ENCODE data around the gene MVP.
"Not testable (repeated sequence)": the region's sequence is repeated elsewhere in the genome, so short reads cannot be mapped to it uniquely, and the experiment has no call there.

MVP gene

DNA sequence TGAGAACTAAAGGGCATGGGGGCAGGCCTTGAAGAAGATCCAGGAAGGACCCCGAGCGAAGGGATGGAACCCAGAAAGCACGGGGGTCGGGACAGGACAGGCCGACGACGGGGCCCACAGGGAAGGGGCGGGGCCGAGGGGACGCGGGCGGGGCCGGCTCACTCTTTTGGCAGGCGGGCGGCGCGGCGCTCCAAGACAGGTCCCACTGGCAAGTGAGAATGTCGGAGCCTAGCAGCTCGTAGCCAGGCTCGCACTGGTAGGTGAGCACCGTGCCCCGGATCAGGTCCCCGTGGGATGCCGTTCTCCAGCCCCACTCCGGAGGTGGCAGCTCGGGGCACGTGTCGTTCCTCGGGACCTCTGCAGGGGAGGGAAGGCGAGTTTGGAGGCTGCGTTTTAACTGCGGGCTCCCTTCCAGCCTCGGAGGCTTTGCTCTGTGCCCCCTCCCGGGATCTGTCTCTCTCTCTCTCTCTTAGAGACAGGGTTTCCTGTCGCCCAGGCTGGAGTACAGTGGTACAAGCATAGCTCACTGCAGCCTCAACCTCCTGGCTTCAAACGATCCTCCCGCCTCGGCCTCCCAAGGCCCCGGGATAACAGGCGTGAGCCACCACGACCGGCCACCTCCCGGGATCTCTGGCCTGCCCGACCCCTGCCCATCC, 56.5 kb downstream of the MVP start:
- DNase-seq, result no peak

DNA sequence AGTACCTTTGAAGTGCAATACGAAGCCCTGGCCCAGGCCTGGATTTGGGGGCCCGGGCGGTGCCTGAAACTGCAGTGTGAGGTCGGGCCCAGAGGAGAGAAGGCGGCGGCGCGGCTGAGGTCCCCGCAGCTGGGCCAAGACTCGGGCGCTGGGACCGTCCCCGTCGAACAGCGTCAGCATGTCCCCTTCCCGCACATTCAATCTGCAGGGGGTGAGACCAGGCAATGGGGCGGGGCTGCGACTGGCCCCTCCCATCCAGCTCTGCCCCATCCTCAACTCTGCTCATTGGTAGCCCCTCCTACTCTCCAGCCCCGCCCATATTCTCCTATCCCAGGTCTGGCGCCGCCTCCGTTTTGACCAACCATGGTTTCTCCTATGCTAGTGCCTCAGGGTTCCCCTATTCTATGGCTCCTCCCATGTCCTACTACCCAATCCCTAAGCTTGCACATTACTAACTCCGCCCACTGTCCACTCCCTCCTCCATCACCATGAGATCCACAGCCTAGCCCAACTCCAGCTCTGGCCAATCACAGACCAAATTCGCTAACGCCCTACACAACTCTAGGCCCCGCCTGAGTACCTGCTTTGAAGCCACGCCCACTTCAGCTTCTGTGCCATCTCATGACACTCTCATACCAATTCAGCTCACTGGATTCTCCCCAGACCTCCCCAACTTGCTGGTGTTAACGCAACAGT, 57.2 kb downstream of the MVP start:
- DNase-seq, result no peak

DNA sequence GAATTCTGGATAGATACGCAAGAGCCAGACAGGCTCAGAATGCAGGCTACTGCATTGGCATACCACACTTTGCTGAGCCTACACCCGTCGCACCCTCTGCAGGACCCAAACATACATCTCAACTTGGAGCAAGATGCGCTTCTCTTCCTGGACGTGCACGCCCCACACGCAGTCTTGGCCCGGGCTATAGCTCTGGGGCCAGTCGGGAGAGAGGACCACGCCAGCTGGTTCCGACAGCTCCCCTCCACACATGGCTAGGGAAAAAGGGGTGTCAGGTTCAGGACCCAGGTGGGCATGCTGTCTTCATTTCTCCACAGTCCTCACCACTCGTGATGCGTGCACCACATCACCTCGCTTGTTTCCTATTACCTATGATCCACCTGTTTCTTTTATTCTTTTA, 57.9 kb downstream of the MVP start:
- no peak for DNase-seq

DNA sequence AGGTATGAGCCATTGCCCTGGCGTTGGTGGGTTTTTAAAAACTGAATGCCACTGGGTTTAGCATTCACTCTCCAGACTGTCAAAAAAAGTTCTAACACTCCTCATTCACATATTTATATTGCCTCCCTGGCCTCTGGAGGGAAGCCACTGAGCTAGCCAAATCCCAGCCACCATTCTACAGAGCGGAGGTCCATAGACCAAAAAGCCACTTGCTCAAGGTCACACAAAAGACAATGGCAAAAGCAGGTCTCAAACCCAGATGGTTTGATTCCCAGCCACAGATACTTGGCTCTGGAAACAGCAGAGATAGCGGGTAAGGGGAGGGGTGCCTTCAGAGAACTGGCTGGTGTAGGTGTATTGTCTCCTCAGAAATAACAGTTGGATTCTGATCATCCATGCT, 60.8 kb downstream of the MVP start:
- no peak for DNase-seq

DNA sequence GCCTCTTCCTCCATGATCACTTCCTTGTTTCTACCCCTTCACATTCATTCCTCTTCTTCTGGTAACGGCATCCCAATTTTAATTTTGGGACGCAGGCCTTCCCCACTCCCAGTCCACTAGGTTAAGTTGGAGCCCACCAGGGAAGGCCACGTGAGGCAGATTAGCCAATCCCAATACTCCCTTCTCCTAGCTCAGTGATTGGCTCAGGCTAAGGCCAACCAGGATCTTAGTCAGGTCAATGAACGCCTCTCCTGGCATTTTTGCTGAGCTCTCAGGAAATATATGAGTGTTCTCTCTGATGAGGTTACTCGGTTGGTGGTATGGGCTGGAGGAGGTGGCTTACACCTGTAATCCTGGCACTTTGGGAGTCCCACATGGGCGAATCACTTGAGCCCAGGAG, 63.7 kb downstream of the MVP start:
- DNase-seq, result no peak

DNA sequence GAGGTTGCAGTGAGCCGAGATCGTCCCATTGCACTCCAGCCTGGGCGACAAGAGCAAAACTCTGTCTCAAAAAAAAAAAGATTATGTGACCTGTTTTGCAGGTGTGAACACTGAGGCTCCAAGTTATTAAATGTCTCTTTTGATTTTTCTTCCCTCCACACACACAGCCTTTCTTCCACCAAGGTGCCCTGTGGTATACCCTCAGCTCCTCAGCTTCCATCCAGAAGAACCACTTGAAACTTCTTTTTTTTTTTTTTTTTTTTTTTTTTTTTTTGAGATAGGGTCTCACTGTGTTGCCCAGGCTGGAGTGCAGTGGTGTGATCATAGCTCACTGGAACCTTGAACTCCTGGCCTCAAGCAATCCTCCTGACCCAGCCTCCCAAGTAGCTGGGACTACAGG, 69.1 kb downstream of the MVP start:
- DNase-seq, result not testable (repeated sequence)

DNA sequence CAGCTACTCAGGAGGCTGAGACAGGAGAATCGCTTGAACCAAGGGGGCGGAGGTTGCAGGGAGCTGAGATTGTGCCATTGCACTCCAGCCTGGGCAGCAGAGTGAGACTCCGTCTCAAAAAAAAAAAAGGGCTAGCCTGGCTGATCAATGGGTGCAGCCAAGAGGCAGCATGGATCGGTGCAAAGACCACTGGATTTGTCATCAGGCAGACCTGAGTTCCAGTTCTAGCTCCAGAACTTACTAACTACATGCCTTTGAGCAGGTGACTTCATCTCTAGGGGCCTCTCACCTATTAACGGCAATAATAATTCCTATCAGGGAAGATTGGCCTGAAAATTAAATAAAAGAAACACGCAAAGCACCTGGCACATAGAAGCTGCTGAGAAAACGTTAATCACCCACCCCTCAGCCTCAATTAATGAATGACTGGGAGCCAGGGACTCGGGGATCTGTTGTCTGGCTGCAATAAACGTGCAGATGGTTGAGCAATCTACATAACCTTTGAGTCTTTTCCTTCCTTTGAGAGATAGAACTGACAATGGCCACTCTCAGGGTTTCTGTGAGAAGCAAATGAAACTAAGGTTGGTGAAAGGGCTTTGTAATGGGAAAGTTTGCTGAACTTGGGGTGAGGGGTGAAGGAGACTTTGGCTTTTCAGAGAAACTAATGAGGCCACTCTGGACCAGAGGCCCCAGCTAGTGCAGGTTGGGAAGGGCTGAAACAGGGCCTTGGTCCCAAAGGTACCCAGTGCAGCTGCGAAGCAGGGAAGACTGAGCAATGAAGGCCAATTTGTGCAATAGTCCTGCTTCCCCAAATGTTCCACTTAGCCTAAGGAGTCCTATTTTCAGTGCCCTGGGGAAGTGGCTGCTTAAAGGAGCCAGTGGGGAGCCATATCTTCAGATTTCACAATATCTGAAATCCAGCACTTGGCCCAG, 71.5 kb downstream of the MVP start:
- no peak for DNase-seq

DNA sequence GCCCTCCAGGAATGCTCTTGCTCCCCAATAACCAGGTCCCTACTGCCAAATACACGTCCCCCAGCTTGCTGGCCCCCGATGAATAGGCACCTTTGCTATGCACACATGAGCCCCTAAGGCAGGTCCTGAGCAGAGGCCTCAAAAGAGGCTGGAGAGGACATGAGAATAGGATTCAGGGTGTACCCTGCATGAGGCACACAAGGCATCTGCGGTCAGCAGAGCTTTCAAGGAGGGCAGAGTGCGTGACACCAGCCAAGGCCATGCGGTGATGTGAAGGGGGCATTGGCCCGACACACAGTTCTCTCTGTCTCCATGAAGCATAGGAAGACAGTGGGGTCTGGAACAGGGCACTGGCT, 72.2 kb downstream of the MVP start:
- DNase-seq, result no peak

DNA sequence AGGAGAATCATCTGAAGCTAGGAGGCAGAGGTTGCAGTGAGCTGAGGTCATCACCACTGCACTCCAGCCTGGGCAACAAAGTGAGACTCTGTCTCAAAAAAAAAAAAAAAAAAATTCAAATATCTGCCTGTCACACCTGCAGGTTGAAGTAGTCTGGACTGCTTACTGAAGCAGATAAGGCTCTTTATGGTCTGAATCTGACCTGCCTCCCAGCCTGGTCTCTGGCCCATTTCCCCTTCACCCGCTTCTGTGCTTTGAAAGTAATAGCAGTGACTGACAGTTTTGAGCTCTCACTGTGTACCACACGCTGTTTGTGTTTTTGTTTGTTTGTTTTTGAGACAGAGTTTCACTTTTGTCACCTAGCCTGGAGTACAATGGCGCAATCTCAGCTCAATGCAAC, 73.3 kb downstream of the MVP start:
- no peak for DNase-seq

DNA sequence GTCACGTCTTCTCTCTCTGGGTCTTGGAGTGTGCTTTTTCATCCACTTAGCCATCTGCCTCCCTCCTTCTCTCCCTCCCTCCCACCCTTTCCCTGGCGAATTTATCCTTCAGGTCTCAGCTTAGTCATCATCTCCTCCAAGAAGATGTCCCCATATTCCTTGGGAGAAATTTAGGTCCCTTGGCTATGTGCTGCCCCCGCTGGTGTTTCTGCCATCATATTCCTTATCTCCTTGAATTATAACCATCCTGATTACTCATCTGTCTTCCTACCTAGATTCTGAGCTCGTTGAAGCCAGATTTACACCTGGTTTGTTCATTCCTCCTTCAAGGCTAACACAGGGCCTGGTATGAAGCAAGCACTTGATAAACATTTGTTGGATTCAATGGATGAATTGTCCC, 74.1 kb downstream of the MVP start:
- DNase-seq, result no peak

DNA sequence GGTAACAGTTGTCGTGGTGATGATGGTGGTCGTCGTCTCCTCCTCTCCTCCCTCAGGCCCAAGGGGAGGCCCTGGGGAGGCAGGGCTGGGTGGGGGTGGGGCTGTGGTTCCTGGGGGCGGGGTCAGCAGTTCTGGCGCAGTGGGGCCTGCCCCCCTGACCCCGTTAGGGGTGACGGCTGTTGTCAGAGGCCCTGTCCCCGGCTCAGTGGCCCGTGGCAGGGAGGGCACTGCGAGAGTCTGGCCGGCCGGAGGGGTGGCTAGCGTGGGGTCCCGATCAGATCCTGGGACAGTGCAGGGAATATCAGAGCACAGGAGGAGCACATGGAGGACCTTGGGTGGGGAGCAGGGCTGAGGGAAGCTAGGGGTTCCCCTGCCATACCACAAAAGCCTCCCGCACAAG, 76.6 kb downstream of the MVP start:
- no peak for DNase-seq

DNA sequence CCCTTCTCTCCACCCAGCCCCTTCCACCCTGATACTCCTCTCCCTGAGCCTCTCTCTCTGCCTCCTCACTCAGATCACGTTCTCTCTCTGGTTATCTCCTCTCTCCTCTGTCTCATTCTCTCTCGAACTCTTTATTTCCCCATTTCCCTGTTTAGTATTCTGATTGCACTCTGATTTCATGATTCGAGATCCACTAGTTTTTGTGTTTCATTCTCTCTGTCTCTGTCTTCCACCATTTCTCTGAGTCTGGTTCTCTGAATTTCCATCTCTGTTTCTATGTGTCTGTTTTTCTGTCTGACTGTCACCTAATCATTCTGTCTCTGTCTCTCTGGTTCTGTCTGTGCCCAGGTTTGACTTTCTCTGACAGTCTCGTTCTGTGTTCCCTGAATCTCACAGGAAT, 77.1 kb downstream of the MVP start:
- DNase-seq, result no peak
